Erythroblast (primary cell): ENCODE results near the gene CUZD1.

Experiments
- GATA1 ChIP-seq: IDR thresholded peaks from 2 replicates; pipeline ENCODE4 v1.6.1; 2011; ENCODE audit warnings: low read depth, mild to moderate bottlenecking, control low read depth, low read length, moderate library complexity
- POLR2A ChIP-seq: IDR thresholded peaks from 2 replicates; pipeline ENCODE4 v1.6.1; 2011; ENCODE audit warnings: mild to moderate bottlenecking, low read length

DNA sequence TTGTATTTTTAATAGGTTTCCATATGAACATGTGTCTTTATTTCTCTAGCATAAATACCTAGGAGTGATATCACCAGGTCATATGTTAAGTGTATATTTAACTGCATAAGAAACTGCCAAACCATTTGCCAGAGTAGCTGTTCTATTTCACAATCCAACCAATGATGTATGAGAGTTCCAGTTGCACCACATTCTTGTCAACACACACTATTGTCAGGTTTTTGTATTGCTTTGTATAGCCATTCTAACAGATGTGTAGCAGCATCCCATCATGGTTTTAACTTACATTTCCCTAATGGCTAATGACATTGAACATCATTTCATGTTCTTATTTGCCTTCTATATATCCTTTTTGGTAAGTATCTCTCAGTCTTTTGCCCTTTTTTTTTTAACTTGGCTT is 4.1 kb downstream of the CUZD1 start:
- TF ChIP-seq POLR2A, result no peak
- TF ChIP-seq GATA1, result no peak
